Psoas muscle (tissue), 8 donors: ENCODE results near the gene ZKSCAN2. TPM values are rescaled to one million over a fixed set of nuclear protein-coding genes. Genes with fewer than 3 reads are reported as not detected.

ENCODE experiments used
- ATAC-seq, 4 donors: fragments of 200-7000 bp; cut with Tn5 transposase; one replicate each; pipeline ENCODE4 v1.9.1; 2020; ENCODE audit warnings: moderate library complexity in 3 of 4, mild to moderate bottlenecking in 2 of 4
- DNase-seq, 2 donors: peaks; one replicate each; pipeline ENCODE4 v3.0.0-alpha.2; 2020
- H3K27ac ChIP-seq: fragments of 200-600 bp; one replicate; pipeline ENCODE4 v1.8.0; 2022
- H3K27me3 ChIP-seq, 3 donors: fragments of 200-600 bp in 1 of 3; one replicate each; pipeline versions ENCODE4 v1.6.1 to v1.8.0; 2013 to 2022; ENCODE audit warnings: low read length in 2 of 3, mild to moderate bottlenecking in 2 of 3, moderate library complexity in 1 of 3; ENCODE audit not compliant: insufficient read depth in 3 of 3
- H3K36me3 ChIP-seq, 2 donors: fragments of 200-600 bp in 1 of 2; one replicate each; pipeline versions ENCODE4 v1.6.1 to v1.8.0; 2013 to 2022; ENCODE audit warnings: low read depth in 1 of 2, mild to moderate bottlenecking in 1 of 2, moderate library complexity in 1 of 2; ENCODE audit not compliant: insufficient read depth in 1 of 2
- H3K4me1 ChIP-seq: fragments of 200-600 bp; one replicate; pipeline ENCODE4 v1.8.0; 2022
- H3K4me3 ChIP-seq: fragments of 200-600 bp; one replicate; pipeline ENCODE4 v1.8.0; 2022; ENCODE audit warnings: mild to moderate bottlenecking
- H3K9me3 ChIP-seq: fragments of 200-600 bp; one replicate; pipeline ENCODE4 v1.8.0; 2022
- WGBS, 3 donors: extraction: QIAGEN DNeasy Blood & Tissue Kit; methylation state at CpG; one replicate each; pipeline versions ENCODE4 v1.1.6 to v1.1.7; 2013; 5-methylcytosine and 5-hydroxymethylcytosine counted together
- intact Hi-C, 2 donors: fragments of 100-400 bp; cut with DNase I; formaldehyde crosslinking; loops; one replicate each; pipeline versions ENCODE4 v1.11.0 to v1.14.2; 2022
- polyA plus RNA-seq, 3 donors: library from polyadenylated mRNA; stranded (reverse); fragments of 200-250 nt; gene quantifications; one replicate each; pipeline ENCODE4 v1.2.3, GENCODE V29; 2013
- total RNA-seq, 4 donors: library from RNA; stranded (reverse); fragmentation: NEBNext Ultra II Directional in 2 of 4; extraction: Animal tissue kit (Norgen Biotek cat#: 25700) in 2 of 4; gene quantifications; one replicate each; pipeline versions ENCODE4 v1.2.1 to v1.2.4, GENCODE V29; 2021 to 2023
- TF ChIP-seq, protein P1 (sequence below): fragments of 200-600 bp; IDR thresholded peaks from one replicate; pipeline ENCODE4 v1.8.0; 2022; ENCODE audit warnings: antibody characterized with exemption
- donor health status: healthy with polysubstance abuse.
- donor health status: DM: no; HTN: no; CAD: no; lungs with moderate emphysema.
- donor health status: Bipolar disorder and iron deficiency.
- donor health status: healthy.
- donor health status: DM: yes; HTN: yes; CAD: no.
- donor health status: DM: no; HTN: no; CAD: no.
- donor health status: DM: no; HTN: no; CAD: no.
- donor health status: DM: yes; HTN: yes; CAD: no.

Gene ZKSCAN2
- total and polyA plus RNA-seq, 7 donors, result 1.4 to 6.8 (median 5.2) TPM

DNA sequence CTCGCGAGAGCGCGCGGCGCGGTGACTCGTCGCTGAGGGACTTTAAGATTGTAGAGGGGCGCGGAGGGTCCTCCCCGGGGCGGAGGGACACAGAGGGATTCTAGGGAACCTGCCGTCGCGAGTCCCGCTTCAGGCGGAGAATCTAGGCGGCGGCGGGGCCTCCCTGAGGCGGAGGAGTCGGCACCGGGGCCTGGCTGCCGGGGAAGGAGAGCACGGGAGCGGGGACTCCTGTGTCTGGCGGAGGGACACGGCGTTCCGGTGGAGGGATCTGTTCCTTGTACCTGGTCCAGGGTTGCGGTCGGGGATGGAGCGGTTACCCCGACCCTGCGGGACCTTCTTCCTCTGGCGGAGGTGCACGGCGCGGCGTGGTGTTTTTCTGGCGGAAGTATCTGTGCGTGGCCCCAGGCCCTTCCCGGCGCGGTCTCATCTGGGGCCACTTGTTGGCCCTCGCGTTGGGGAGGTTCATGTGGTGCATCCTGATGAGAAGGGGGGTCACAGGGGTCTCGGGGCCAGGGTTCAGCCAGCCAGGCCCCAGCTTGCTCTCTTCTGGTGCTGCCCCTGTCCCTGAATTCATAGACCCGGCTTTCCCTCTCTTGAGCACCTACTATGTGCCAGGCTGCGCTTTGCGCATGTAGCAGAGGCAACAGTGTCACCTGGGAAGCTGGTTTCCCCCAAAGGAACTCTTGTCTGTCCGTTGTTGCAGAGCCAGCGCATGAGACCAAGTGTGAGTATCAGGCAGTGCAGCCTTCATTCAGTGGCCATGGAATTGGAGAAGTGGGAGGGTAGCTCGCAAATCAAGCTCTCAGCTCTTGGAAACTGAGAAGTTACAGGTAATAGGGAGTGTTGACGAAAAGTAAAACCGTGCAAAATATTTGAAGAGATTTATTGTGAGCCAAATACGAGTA, 563 bp upstream of the ZKSCAN2 start:
- H3K27me3 ChIP-seq, result no peaks in the 10 kb centered on the region
- 3 to 5% (median 4%) methylated on average over 43 to 58 of the region's 58 CpGs for WGBS, 3 donors
- peak; percentile 66 to 82 (median 73) for ATAC-seq
- peak; percentile 86 to 92 for DNase-seq
- intact Hi-C loops, result loop anchor here in 1 of 2 donors (10.0 kb wide), 1 partner anchor 723 kb away; the partner anchor contains the start of gene RBBP6
- peaks cover 41% of the 10 kb centered on the region for H3K4me1 ChIP-seq
- H3K4me3 ChIP-seq, result peak overlapping the region; percentile 96
- peak overlapping the region; percentile 100 for H3K27ac ChIP-seq
- TF ChIP-seq, protein P1, sequence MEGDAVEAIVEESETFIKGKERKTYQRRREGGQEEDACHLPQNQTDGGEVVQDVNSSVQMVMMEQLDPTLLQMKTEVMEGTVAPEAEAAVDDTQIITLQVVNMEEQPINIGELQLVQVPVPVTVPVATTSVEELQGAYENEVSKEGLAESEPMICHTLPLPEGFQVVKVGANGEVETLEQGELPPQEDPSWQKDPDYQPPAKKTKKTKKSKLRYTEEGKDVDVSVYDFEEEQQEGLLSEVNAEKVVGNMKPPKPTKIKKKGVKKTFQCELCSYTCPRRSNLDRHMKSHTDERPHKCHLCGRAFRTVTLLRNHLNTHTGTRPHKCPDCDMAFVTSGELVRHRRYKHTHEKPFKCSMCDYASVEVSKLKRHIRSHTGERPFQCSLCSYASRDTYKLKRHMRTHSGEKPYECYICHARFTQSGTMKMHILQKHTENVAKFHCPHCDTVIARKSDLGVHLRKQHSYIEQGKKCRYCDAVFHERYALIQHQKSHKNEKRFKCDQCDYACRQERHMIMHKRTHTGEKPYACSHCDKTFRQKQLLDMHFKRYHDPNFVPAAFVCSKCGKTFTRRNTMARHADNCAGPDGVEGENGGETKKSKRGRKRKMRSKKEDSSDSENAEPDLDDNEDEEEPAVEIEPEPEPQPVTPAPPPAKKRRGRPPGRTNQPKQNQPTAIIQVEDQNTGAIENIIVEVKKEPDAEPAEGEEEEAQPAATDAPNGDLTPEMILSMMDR, result no peak
- H3K9me3 ChIP-seq, result no peaks in the 10 kb centered on the region
- H3K36me3 ChIP-seq, result peaks cover 3 to 19% of the 10 kb centered on the region in 2 donors

DNA sequence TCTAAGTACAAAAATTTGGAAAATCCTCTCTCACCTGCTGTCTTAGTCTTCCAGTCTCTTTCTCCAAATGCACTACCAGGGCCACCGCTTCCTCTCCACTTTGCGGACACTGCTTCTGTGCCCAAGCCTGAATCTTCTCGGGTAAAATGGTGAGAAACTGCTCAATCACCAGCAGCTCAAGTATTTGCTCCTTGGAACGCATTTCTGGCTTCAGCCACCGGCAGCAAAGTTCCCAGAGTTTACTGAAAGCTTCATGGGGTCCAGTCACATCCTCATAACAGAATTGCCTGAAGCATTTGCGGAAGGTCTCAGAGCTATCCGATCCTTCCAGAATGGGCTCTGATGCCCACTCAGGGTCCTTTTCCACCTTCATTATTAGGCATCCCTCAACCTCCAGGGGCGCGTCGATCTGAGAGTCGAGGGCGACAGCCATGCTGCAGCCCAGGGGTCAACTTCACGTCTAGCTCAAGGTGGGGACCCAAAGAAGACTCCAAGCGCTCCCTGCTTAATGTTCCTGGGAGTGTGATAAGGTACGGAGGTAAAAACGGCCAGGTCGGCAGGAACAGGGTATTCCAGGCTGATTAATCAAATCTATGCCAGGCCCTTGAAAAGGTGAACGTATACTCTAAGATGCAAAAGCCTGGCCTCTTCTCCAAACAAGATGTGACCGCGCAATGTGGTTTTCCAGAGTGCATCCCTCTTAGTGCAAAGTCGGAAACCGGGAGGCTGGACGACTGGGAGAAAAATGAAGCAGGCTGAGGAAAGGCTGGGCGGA, 763 bp downstream of the ZKSCAN2 start:
- Histone ChIP-seq H3K4me1 (peaks cover 41% of the 10 kb centered on the region), H3K9me3 (no peaks in the 10 kb centered on the region), H3K27ac (peak overlapping the region; percentile 100), H3K36me3 (peaks cover 4 to 32% of the 10 kb centered on the region in 2 donors), H3K4me3 (peak overlapping the region; percentile 96), H3K27me3 (no peaks in the 10 kb centered on the region)
- TF ChIP-seq, protein P1, result no peak
- DNase-seq (no peak), ATAC-seq (no peak)
- WGBS, 3 donors, result 1 to 2% (median 1%) methylated on average over 23 to 24 of the region's 24 CpGs
- intact Hi-C loops, result loop anchor here in 1 of 2 donors (10.0 kb wide), 1 partner anchor 722 kb away; the partner anchor contains the start of gene RBBP6

DNA sequence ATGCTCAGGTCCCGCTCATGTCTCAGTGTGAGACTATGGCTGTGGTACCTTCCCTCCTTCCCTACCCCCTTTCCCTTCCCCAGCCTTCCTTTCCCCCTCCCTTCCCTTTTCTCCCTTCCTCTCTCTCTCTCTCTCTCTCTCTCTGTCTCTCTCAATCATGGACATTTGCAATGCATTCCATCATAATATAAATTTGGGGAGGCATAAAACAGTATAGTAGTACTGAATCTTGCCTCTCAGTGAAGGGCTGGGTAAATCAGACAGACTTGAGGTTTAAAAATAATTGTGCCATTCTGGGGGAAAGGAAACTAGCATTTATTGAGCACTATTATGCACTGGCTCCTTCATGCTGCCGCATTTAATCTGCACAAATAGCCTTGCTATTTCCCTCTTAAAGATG, 4.3 kb downstream of the ZKSCAN2 start:
- Histone ChIP-seq H3K36me3 (peaks cover 6 to 65% of the 10 kb centered on the region in 2 donors), H3K27me3 (no peaks in the 10 kb centered on the region), H3K4me3 (no peak overlapping the region), H3K4me1 (peaks cover 15% of the 10 kb centered on the region), H3K27ac (no peak overlapping the region), H3K9me3 (no peaks in the 10 kb centered on the region)
- TF ChIP-seq, protein P1, result no peak
- WGBS, 3 donors, result 91 to 100% (median 97%) methylated on average over 2 of the region's 2 CpGs
- DNase-seq (no peak), ATAC-seq (no peak)
- intact Hi-C loops, result loop anchor here in 1 of 2 donors (10.0 kb wide), 1 partner anchor 719 kb away; the partner anchor contains the start of gene RBBP6

DNA sequence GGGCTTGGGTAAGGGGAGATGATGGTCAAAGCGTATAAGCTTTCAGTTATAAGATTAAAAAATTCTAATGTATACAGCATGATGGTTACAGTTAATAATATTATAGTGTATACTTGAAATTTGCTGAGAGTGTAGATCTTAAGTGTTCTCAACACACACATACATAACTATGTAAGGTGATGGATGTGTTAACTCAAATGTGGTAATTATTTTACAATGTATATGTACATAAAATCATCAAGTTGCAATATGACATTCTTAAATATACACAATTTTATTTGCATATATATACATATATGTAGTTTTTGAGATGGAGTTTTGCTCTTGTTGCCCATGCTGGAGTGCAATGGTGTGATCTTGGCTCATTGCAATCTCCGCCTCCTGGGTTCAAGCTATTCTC, 7.2 kb downstream of the ZKSCAN2 start:
- no peak for DNase-seq
- no peak overlapping the region for H3K4me3 ChIP-seq
- no peak for ATAC-seq
- WGBS, 3 donors, result 96 to 100% (median 98%) methylated on average over 2 of the region's 2 CpGs
- H3K27me3 ChIP-seq, result no peaks in the 10 kb centered on the region
- intact Hi-C loops, result loop anchor here in 1 of 2 donors (10.0 kb wide), 1 partner anchor 716 kb away; the partner anchor contains the start of gene RBBP6
- H3K27ac ChIP-seq, result no peak overlapping the region
- TF ChIP-seq, protein P1, result no peak
- H3K36me3 ChIP-seq, result peaks cover 9 to 90% of the 10 kb centered on the region in 2 donors
- H3K4me1 ChIP-seq, result peaks cover 5% of the 10 kb centered on the region
- H3K9me3 ChIP-seq, result no peaks in the 10 kb centered on the region
